Loucy (cell line): ENCODE results near the gene ARHGAP24.

Experiments
- H2AFZ ChIP-seq: fragments of 200-600 bp; sonication (generic); 2 replicates; pipeline ENCODE4 v1.6.0; 2016; ENCODE audit warnings: antibody characterized with exemption, mild to moderate bottlenecking, low read length, moderate library complexity
- H3F3A ChIP-seq: fragments of 200-600 bp; 2 replicates; pipeline ENCODE4 v1.6.0; 2016; ENCODE audit warnings: antibody characterized with exemption, low read depth, mild to moderate bottlenecking
- H3K27me3 ChIP-seq: fragments of 200-600 bp; sonication (generic); 2 replicates; pipeline ENCODE4 v1.6.1; 2014; ENCODE audit warnings: low read length, mild to moderate bottlenecking; ENCODE audit not compliant: insufficient read depth, poor library complexity, severe bottlenecking
- H3K36me3 ChIP-seq: fragments of 200-600 bp; sonication (generic); 2 replicates; pipeline ENCODE4 v1.6.1; 2016; ENCODE audit warnings: low read length; ENCODE audit not compliant: insufficient read depth
- H3K4me1 ChIP-seq: fragments of 200-600 bp; sonication (generic); 2 replicates; pipeline ENCODE4 v1.5.1; 2014; ENCODE audit warnings: low read length, mild to moderate bottlenecking; ENCODE audit not compliant: insufficient read depth, poor library complexity, severe bottlenecking
- H3K4me2 ChIP-seq: fragments of 200-600 bp; sonication (generic); 2 replicates; pipeline ENCODE4 v1.6.0; 2014; ENCODE audit warnings: antibody characterized with exemption, low read length, low read depth, mild to moderate bottlenecking; ENCODE audit not compliant: poor library complexity, severe bottlenecking
- H3K4me3 ChIP-seq: fragments of 200-600 bp; sonication (generic); 2 replicates; pipeline ENCODE4 v1.5.1; 2014; ENCODE audit warnings: low read length, mild to moderate bottlenecking, mixed read lengths; ENCODE audit not compliant: poor library complexity, severe bottlenecking
- H3K79me2 ChIP-seq: fragments of 200-600 bp; sonication (generic); 2 replicates; pipeline ENCODE4 v1.6.1; 2014; ENCODE audit warnings: low read length; ENCODE audit not compliant: insufficient read depth
- H3K9ac ChIP-seq: fragments of 200-600 bp; sonication (generic); 2 replicates; pipeline ENCODE4 v1.6.0; 2014; ENCODE audit warnings: mild to moderate bottlenecking, low read depth, low read length, moderate library complexity; ENCODE audit not compliant: poor library complexity, severe bottlenecking
- H3K9me2 ChIP-seq: fragments of 200-600 bp; sonication (generic); replicated peaks from 2 replicates; pipeline ENCODE4 v1.6.1; 2016; ENCODE audit warnings: low read depth, low read length, mixed read lengths
- H3K9me3 ChIP-seq: fragments of 200-600 bp; sonication (generic); 2 replicates; pipeline ENCODE4 v1.6.1; 2014; ENCODE audit warnings: mild to moderate bottlenecking, antibody characterized with exemption, low read length, low read depth; ENCODE audit not compliant: insufficient read depth
- H4K20me1 ChIP-seq: fragments of 200-600 bp; sonication (generic); 2 replicates; pipeline ENCODE4 v1.6.0; 2014; ENCODE audit warnings: antibody characterized with exemption, low read length, mild to moderate bottlenecking; ENCODE audit not compliant: insufficient read depth, poor library complexity, severe bottlenecking
- CTCF ChIP-seq: fragments of 200-600 bp; sonication (generic); conservative IDR thresholded peaks from 2 replicates; pipeline ENCODE4 v1.5.1; 2014; ENCODE audit warnings: mild to moderate bottlenecking, antibody characterized with exemption, low read length
- EZH2phosphoT487 ChIP-seq: fragments of 200-600 bp; IDR thresholded peaks from 2 replicates; pipeline ENCODE4 v1.6.1; 2018; ENCODE audit warnings: antibody characterized with exemption, mild to moderate bottlenecking, moderate library complexity, borderline replicate concordance

ARHGAP24 gene

GRCh38 chr4:85452058-85452731 lies 22.8 kb upstream of the ARHGAP24 start:
- Histone ChIP-seq H3K9me2 (no peaks in the 10 kb centered on the region), H3K79me2 (no peaks in the 10 kb centered on the region), H4K20me1 (no peaks in the 10 kb centered on the region), H3F3A (no peaks in the 10 kb centered on the region), H3K4me3 (no peak overlapping the region), H3K9me3 (no peaks in the 10 kb centered on the region), H3K36me3 (no peaks in the 10 kb centered on the region), H3K27me3 (no peaks in the 10 kb centered on the region), H2AFZ (no peak overlapping the region), H3K9ac (no peak overlapping the region), H3K4me2 (no peak overlapping the region), H3K4me1 (no peaks in the 10 kb centered on the region)
- TF ChIP-seq CTCF: no peak
- TF ChIP-seq EZH2phosphoT487: no peak

- Histone ChIP-seq H3K4me1 (no peaks in the 10 kb centered on the region), H3K9ac (no peak overlapping the region)
- TF ChIP-seq EZH2phosphoT487 (no peak), CTCF (no peak)
Observed at GRCh38 chr4:85455942-85456341, 19.0 kb upstream of the ARHGAP24 start.

GRCh38 chr4:85457752-85458467 lies 17.0 kb upstream of the ARHGAP24 start:
- Histone ChIP-seq H4K20me1 (no peaks in the 10 kb centered on the region), H3K4me1 (no peaks in the 10 kb centered on the region), H3K4me2 (no peak overlapping the region), H3K79me2 (no peaks in the 10 kb centered on the region), H3K36me3 (no peaks in the 10 kb centered on the region), H3K27me3 (no peaks in the 10 kb centered on the region), H3K9ac (no peak overlapping the region), H3F3A (no peaks in the 10 kb centered on the region), H2AFZ (no peak overlapping the region), H3K9me2 (no peaks in the 10 kb centered on the region), H3K9me3 (no peaks in the 10 kb centered on the region), H3K4me3 (no peak overlapping the region)
- TF ChIP-seq CTCF: no peak
- TF ChIP-seq EZH2phosphoT487: no peak

More at GRCh38 chr4:85455942-85456341, 19.0 kb upstream of the ARHGAP24 start:
- H4K20me1 ChIP-seq: no peaks in the 10 kb centered on the region
- H3F3A ChIP-seq: no peaks in the 10 kb centered on the region
- no peaks in the 10 kb centered on the region for H3K9me3 ChIP-seq
- no peaks in the 10 kb centered on the region for H3K36me3 ChIP-seq
- H2AFZ ChIP-seq: no peak overlapping the region
- no peak overlapping the region for H3K4me3 ChIP-seq
- no peak overlapping the region for H3K4me2 ChIP-seq
- no peaks in the 10 kb centered on the region for H3K79me2 ChIP-seq
- H3K9me2 ChIP-seq: no peaks in the 10 kb centered on the region
- H3K27me3 ChIP-seq: no peaks in the 10 kb centered on the region
